GM19023 (cell line): ENCODE results near the gene PDSS2.

Source experiments
- ATAC-seq: cut with Tn5 transposase; IDR thresholded peaks from one replicate; pipeline ENCODE4 v1.9.1; 2021; ENCODE audit warnings: mild to moderate bottlenecking, moderate library complexity; ENCODE audit not compliant: unreplicated experiment

The PDSS2 gene

DNA sequence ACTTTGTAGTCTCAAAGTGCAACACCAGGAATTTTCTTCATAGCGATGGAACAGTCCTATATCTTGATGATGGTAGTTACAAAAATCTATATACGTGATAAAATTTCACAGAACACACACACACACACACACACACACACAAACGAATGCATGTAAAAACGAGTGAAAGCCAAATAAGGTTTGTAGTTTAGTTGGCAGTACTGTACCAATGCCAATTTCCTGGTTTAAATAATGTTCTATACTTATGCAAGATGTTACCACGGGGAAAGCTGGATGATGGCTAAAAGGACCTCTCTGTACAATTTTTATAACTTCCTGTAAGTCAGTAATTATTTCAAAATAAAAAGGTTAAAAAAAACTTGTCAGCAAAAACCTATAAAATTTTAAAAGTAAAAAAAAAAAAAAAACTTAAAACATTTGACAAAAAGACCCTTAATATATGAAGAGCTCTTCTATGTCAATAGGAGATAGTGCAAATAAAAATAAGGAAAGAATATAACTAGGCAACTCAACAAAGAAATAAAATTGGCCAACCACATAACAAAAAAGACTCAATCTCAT is 37.6 kb downstream of the PDSS2 start:
- no peak for ATAC-seq

DNA sequence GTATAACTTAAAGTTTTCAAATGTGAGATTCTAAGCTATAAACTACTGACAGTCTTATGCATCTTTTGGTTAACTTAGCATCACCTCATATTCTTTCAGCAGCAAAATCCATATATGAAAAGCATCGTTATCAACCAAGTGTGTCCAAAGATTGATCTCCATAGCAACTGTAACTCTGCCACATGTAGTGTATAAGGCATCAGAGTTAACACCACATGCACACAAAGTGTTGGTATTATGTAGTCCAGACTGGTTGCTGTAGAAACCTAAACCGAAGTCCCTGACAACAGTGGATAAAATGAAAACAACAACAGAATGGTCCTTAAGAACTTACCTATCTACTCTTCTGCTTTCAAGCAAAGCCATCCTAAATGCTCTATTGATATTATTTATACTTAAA is 39.6 kb downstream of the PDSS2 start:
- ATAC-seq = no peak

DNA sequence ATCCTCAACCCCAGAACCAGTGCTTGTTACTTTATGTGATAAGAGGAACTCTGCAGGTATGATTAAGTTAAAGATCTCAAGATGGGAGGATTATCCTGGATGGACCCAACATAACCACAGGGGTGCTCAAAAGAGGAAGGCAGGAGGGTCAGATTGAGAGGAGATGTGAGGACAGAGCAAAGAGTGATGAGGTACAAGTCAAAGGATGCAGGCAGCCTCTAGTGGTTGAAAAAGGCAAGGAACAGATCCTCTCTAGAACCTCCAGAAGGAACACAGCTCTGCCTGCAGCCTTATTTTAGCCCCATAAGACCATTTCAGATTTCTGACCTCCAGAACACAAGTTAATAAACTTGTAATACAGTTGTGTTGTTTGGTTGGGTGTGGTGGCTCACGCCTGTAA is 41.2 kb downstream of the PDSS2 start:
- no peak for ATAC-seq

DNA sequence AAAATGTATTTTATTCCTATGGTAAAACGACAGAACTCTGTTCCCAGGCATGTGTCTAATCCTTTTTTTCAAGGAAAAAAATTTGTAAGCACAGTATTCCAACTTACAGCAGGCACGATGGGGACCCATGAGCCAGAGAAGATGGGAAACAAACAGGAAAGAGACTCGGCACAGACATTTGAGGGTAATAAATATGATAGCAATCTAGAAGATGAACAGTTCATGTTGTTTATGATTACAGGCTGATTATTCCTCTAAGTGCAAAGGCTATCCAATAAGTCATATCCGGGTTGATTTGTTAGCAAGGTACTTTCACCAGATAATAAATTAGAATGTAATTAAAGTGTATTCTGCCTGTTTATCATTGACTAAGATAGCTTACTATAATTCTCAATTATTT is 43.2 kb downstream of the PDSS2 start:
- ATAC-seq = no peak

DNA sequence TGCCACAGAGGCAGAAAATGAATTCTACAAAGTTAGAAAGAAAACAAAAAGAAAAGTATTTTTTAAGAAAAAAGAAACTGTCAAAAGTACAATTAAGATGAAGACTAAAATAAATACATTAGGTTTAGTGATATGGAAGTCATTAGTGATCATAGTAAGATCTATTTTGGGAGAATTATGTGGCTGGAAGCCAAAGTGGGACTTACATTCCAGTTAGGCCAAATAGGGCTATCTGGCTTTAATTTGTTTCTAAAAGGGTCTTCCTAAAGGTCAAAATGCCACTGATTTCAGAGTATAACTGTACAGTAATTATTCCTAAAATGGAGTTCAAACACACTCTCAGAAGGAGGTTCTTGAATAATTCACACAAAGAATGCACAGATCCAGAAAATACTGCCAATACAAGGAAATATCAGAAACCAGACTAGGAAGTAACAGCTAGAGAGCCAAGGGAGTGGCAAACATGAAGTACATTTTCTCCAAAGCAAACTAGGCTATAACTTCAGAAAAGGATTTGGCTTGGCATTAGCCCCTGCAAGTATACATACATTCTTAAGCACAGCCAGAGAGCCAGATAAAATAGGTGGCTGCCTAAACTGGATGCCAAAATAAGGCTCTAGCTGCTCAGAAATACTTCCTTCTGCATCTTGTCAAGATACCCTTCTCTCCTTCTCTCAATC is 45.3 kb downstream of the PDSS2 start:
- ATAC-seq = no peak

DNA sequence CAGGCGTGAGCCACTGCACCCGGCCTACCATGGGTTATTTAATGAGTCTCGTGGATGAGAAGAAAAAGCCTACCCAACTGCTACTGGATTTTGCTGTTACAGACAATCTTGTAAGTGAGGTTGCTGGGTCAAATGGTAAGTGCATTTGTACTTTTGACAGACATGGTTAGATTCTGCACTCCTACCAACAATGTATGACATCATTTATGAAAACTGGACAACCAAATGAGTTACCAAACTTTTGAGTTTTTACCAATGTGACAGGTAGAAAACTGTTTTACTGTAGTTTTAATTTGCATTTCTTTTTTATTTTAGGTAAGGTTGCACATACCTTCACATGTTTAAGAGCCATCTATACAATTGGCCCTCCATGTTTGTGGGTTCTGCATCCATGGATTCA is 48.2 kb downstream of the PDSS2 start:
- no peak for ATAC-seq

DNA sequence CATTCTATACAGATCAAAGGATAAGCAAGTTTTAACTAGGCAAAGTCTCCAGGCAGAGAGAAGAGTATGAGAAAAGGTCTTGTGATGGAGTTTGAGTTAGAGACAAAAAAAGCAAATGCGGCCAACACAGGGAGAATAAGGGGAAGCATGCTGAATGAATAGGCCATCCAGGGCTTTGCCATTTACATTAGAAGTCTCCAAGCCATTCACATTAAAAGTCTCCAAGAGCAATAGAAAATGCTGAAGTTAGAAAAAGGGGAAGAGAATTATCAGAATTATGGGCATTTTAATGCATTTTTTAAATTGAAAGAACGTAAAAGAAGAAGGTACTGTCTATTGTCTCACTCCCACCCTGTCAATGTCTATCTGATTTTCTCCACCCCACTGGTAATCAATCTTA is 49.4 kb downstream of the PDSS2 start:
- no peak for ATAC-seq

DNA sequence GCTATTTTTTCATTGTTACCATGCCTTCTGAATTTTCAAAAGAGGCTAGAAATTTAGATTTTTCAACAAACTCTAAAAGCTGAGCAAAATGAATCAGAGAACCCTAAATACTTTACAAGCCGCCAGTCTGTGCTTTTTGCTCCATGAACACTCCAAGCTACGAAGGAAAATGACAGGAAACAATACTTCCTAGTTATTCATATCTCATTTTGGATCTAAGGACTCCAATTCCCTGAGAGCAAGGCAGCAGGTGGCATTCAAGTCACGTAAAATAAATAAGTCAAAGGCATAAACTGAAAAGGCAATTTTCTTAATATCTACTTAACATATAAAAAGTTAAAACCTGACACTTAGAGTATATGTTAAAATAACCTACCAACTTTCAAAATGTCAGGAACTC is 50.6 kb downstream of the PDSS2 start:
- ATAC-seq = no peak

DNA sequence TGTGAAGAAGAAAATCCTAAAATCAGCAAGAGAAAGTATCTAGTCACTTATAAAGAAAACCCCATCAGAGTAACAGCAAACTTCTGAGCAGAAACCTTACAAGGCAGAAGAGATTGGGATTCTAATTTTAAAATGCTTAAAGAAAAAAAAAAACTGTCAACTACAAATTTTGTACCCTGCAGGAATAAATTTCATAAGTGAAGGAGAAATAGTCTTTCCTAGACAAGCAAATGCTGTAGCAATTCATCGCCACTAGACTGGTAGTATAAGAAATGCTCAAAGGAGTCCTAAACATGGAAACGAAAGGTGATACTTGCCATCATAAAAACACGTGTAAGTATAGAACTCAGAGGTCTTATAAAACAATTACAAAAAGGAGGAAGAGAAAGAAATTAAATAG is 54.4 kb downstream of the PDSS2 start:
- ATAC-seq = no peak

DNA sequence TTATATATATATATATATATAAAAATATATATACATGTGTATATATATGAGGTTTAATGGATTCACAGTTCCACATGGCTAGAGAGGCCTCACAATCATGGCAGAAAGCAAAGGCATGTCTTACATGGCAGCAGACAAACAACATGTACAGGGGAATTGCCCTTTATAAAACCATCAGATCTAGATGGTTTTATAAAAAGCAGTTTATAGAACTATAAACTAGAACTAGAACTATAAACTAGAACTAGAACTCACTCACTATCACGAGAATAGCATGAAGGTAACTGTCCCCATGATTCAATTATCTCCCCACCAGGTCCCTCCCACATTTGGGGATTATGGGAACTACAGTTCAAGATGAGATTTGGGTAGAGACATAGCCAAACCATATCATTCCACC is 56.8 kb downstream of the PDSS2 start:
- no peak for ATAC-seq

DNA sequence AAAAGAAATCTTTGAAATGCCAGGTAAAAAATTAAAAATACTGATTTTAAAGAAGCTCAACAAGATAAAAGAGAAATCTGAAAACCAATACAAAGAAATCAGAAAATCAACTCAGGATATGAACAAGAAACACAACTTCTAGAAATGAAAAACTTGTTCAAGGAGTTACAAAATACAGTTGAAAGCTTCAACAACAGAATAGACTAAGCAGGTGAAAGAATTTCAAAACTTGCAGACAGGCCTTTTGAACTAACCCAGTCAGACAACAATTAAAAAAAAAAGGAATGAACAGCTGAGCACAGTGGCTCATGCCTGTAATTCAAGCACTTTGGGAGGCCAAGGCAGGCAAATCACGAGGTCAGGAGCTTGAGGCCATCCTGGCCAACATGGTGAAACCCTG is 57.8 kb downstream of the PDSS2 start:
- ATAC-seq = no peak

DNA sequence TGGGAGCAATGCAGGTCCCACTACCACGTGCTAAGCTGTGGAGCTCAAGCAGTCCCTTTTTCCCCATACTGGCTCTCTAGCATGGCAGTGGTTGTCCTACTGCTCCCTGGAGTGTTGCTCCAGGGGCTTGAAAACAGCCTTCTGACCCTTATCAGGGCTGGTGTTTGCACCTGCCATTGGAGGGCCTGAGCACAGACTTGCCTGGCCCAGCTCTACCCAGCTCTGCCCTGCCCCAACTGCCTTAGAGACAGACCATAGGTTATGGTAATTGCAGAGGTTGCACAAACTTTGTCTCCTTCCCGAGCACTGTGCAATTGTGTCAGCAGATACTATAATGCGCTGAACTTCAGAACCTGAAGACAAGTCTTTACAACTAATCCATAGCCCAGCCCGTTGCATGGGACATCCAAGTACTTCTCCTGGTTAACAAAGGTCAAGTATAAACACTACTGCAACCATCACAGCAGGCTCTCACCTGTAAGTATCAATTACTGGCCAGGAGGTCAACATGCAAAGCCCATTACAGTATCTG is 58.7 kb downstream of the PDSS2 start:
- no peak for ATAC-seq

DNA sequence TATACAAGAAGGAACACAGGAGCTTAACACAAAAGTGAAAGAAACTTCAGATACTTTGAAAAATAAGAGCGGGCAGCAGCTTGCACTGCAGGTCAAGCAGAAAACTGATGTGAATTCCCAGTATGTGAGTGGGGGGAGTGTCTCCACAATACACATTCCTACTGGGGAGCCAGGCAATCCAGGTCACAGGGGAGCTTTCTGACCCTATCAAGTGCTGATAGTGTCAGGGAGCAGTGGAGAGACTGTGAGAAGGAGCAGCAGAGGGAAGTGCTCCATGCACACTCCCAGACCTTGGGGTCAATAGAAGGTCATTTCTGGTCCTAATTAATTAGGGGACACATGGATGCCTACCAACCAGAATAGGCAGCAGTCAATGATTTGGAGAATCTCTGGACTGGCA is 59.4 kb downstream of the PDSS2 start:
- ATAC-seq = no peak

DNA sequence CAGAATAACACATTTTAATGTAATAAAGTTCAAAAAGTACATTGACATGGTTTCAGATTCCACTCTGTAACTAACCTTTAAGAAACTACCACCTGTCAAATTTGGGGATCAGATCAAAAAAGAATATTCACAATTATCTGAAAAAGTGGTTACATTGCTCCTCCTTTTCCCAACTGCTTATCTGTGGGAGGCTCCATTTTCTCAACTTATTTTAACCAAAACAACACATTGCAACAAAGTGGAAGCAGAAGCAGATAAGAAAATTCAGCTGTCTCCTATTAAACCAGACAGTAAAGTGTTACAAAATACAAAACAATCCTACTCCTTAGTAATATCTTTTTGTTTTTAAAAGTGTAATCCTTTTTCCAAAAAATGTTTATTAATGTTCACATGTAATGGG is 61.4 kb downstream of the PDSS2 start:
- no peak for ATAC-seq

DNA sequence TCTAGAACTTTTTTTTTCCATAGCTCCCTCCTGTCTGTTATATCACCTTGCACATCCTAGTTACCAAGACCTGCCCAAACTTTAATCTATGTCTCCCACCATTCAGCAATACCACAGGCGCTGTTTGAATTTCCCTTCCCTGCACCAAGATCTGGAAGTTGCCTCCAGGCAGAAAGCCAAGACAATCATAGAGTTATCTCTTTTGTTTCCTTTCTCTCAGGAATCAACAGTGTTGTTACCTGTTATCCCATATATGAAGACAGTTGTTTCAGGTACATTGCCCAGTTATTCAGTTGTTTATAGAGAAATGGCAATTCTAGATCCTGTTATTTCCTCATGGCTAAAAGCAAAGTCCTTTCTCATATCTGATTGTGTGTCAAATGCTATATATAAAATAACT is 63.2 kb downstream of the PDSS2 start:
- ATAC-seq = no peak

DNA sequence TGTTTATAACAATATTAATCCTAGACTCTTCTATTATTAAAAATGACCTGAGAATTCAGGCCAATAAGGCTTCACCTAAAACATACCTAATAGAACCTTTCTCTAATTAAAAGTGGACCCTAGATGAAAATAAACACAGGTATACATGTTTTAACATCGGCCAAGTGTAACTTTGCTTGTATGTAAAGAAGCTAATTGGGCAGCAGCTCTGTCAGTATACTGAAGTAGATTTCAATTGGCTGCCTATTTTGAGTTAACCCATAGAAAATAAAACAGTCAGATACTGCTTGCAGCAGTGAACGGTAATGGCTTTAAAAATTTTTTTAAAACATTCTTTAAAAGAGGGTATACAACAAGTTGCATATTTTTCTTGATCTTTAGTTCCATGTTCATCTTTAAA is 67.3 kb downstream of the PDSS2 start:
- no peak for ATAC-seq

DNA sequence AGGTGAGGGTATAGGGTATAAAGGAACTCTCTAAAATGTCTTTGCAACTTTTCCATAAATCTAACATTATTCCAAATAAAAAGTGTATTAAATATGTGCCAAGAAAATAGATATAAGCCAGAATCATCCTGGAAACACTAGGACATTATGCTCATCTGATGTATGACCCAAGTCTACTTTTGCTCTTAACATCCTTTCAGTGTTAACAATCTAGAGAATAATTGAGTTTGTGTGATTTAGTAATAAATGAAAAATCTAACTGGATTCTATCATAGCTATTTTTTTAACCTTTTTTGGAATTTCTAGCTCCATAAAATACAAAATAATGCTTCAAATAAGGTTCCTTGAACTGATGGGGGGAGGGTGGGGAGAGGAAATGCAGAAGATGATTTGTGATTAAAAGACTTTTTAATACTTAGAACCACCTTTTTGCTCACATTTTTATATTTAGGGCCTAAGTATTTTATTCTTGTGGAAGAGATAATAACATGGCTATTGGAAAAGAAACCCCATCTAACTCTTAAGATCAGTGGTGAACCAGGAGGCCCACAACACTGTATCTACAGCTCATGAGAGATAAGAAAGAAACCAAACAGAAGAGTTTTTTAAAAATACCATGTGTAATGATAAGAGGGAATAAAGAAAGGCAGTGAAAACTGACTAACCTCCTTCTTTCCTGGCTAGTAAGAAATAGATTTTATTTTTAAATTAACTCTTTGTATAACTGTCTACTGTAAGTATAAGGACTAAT is 68.5 kb downstream of the PDSS2 start:
- ATAC-seq = no peak

DNA sequence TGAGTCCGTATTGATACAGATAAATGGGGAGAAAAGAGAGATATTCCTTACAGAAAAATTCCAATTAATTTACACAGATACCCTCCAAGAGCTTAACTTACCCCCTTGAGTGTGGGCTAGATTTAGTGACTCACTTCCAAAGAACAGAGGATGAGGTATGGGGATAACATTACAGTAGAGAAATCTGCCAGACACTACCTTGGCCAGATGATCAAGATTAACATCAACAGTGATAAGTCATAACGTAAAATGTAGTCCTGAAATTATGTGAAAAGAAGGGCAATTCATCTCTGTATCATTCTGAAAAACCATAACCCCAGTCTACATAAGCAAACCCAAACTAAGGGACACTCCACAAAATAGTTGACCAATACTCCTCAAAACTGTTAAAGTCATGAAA is 69.3 kb downstream of the PDSS2 start:
- no peak for ATAC-seq

DNA sequence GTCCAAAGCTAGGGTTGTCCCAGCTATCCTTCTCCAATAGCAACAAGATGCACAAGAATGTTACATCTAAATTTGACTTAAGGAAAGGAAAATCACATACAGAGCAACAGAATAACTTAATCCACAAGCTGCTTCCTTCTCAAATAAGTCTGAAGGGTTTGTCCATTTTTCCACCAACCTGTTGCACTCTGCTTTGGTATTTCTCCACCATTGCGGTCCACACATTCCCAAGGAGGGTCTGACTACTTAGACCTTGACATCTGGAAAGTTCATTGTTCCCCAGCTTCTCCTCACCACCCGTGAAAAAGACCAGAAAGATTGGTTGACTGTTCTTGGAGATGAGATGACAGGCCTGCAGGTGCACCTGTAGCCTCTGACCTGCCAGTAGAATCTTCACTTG is 72.5 kb downstream of the PDSS2 start:
- ATAC-seq = no peak

DNA sequence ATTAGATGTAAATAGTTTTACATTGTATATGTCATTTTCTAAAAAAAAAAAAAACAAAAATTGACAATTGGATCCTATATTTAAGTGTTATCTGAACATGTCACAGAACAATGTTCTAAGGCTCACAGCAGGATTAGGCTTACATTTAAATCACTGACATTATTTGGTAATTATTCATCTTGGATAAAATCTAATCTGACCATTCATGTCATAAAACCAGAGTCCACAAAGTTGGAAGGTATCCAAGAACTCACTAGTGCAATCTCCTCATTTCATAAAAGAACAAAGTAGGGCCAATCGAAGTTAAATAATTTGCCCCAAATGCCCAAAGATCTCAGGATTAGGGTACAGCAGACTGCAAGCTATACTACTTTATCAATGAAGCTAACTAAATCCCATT is 73.0 kb downstream of the PDSS2 start:
- ATAC-seq = no peak

DNA sequence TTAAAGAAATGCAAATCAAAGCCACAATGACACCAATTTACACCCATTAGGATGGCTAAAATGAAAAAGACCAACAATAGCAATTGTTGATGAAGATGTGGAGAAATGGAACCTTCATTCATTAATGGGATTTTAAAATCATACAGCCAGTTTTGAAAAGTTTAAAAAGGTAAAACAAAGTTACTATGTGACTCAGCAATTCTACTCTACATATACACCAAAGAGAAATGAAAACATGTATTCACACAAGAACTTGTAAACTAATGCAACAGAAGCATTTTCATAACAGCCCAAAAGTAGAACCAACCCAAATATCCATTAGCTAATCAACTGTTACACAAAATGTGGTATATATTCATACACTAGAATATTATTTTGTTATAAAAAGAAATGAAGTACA is 75.7 kb downstream of the PDSS2 start:
- no peak for ATAC-seq

DNA sequence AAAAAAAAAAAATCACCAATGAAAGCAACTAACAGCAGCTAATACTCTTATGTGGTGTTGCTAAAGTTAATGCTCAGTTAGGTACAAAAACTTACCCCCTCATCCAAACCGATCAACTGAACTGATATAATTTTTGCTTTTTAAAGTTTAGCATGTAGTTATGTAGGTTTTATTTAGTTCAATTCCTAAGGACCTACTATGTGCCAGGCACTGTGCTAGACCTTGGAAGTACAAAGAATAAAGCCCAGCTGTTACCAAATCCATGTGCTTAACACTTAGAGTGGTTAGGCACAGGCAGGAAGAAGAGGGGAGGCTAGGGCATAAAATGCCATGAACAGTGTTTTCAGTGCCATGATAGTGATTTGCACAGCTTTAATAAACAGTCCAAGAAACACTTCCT is 85.1 kb downstream of the PDSS2 start:
- no peak for ATAC-seq
